GM12874 (cell line): Measurements from ENCODE around the gene CFAP54.

Experiments used
- TF ChIP-seq, protein P1 (sequence below): IDR thresholded peaks from 2 replicates; pipeline ENCODE4 v1.5.1; 2011; ENCODE audit warnings: low read depth, mild to moderate bottlenecking, control low read depth, low read length, moderate library complexity; ENCODE audit not compliant: insufficient read depth

Gene CFAP54

DNA sequence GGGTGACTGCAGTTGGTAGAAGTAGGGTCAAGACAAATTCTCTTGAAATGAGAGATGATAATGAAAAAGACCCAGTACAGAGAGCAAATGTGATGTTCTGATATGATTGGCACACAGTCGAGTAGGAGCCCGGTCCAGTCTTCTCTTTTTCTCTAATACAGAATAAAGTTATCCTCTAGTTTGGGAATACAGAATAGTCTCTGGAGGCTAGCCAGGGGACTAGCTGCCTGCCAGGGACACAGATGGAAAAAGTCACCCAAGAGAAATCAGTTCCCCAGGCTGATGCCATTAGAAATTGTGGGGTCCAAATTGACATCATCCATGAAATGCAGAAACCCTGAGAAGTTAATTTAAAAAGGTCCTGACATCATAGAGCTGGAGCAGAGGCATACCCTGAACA lies 240.5 kb downstream of the CFAP54 start:
- TF ChIP-seq, protein P1, sequence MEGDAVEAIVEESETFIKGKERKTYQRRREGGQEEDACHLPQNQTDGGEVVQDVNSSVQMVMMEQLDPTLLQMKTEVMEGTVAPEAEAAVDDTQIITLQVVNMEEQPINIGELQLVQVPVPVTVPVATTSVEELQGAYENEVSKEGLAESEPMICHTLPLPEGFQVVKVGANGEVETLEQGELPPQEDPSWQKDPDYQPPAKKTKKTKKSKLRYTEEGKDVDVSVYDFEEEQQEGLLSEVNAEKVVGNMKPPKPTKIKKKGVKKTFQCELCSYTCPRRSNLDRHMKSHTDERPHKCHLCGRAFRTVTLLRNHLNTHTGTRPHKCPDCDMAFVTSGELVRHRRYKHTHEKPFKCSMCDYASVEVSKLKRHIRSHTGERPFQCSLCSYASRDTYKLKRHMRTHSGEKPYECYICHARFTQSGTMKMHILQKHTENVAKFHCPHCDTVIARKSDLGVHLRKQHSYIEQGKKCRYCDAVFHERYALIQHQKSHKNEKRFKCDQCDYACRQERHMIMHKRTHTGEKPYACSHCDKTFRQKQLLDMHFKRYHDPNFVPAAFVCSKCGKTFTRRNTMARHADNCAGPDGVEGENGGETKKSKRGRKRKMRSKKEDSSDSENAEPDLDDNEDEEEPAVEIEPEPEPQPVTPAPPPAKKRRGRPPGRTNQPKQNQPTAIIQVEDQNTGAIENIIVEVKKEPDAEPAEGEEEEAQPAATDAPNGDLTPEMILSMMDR = no peak

DNA sequence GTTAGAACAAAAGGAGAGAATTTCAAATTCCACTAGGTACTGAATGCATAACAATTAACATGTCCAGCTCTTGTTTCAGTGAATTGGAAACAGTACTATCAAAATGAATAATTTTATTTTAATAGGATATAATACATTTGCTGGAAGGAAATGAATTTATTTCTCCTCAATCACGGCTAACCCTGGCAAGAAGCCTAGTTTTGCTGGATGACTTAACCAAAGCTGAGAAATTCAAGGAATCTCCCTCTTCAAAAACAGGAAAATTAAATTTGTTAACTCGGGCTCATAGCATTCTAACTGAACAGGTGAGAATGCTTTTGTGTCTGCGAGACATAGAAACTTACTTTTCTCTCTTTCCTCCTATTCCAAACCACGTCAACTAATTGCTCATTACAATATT lies 254.2 kb downstream of the CFAP54 start:
- TF ChIP-seq, protein P1 = no peak

GRCh38 chr12:96749999-96750398 lies 260.6 kb downstream of the CFAP54 start:
- TF ChIP-seq, protein P1 = no peak

DNA sequence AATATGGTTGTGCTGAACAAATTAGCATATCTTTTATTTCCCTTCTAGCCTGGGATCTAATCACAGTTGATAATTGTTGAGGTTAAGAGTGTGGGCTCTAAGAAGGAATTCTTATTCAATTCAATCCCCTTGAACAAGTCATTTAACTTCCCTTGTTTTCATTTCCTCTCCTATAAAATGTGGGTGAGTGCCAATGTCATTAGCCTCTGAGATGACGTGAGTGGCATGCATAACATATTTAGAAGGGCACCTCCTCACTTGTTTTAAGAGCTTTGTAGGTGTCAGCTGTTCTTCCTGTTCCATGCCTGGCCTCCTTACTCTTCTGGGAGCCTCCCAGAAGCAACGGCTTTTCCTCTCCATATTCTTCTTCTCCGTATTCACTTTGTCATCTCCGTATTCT lies 262.2 kb downstream of the CFAP54 start:
- TF ChIP-seq, protein P1 = no peak

DNA sequence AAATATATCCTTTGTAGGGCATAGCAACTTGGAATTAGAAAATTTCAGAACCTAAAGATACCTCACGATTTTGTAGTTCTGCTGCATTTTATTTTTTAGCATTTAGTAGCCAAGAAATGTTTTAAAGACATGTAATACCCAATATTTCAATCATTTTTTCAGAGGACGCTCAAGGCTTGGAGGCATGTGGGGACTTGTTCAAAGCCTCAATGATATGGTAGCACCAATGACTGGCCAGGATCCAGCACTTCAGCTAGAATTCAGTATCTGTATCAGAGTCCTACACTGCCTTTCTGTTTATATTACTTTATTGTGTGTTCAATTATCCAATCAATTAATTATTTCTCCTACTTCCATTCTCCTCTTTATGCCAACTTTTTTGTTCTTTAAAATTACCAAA lies 262.8 kb downstream of the CFAP54 start:
- TF ChIP-seq, protein P1 = no peak

GRCh38 chr12:96766232-96766631 lies 276.9 kb downstream of the CFAP54 start:
- TF ChIP-seq, protein P1 = no peak

GRCh38 chr12:96769400-96769799 lies 280.0 kb downstream of the CFAP54 start:
- TF ChIP-seq, protein P1 = no peak
